ENCODE results near the gene EBF4. TPM values are rescaled to one million over a fixed set of nuclear protein-coding genes. Genes with fewer than 3 reads are reported as not detected.

The EBF4 gene
- total RNA-seq, 1 experiment from 2014 or later, result 2.7 TPM

DNA sequence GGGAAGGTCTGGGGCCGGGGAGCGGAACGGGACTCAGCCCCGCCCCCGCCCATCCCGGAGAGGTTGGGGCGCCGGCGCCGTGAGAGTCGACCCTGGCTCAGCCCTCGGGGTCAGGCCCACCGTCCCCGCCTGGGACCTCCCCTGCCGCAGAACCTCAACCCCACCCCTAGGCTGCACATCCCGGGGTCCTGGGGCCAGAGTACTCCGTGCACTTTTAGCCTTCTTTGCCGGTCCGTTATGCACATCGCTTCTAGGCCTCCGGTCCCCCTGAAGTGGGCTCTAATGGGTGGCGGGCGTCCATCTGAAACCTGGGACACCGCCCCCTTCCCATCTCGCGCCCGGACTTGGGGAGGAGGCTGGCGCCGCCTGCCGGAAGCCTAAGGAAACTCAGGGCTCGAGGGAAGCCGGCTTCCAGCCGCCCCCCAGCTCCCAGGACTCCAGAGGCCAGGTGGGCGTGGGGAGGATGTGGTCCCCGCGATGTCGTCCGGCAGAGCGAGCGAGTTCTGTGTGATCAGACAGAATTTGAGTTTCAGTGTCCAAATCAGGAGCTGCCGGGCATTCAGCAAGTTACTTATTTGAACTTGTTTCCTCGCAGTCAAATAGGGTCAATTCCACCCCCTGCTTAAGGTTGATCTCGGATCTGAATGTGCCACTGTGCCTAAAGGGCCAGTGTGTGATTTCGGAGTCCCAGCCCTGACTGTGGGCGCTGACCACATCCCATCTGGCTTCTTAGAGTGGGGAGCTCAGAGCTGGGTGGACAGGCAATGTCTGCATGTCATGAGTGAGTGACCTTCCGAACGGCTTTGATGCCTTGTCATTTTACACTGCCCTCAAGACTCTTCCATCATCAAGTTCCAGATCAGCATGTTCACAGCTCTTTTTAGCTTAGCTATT is 60.2 kb downstream of the EBF4 start (continued):
- TF ChIP-seq, protein P1, sequence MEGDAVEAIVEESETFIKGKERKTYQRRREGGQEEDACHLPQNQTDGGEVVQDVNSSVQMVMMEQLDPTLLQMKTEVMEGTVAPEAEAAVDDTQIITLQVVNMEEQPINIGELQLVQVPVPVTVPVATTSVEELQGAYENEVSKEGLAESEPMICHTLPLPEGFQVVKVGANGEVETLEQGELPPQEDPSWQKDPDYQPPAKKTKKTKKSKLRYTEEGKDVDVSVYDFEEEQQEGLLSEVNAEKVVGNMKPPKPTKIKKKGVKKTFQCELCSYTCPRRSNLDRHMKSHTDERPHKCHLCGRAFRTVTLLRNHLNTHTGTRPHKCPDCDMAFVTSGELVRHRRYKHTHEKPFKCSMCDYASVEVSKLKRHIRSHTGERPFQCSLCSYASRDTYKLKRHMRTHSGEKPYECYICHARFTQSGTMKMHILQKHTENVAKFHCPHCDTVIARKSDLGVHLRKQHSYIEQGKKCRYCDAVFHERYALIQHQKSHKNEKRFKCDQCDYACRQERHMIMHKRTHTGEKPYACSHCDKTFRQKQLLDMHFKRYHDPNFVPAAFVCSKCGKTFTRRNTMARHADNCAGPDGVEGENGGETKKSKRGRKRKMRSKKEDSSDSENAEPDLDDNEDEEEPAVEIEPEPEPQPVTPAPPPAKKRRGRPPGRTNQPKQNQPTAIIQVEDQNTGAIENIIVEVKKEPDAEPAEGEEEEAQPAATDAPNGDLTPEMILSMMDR (IDR thresholded peaks at IDR 0.05), result peak; percentile 80
- TF ChIP-seq, protein P2, sequence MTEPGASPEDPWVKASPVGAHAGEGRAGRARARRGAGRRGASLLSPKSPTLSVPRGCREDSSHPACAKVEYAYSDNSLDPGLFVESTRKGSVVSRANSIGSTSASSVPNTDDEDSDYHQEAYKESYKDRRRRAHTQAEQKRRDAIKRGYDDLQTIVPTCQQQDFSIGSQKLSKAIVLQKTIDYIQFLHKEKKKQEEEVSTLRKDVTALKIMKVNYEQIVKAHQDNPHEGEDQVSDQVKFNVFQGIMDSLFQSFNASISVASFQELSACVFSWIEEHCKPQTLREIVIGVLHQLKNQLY (CRISPR knock-in tag; IDR thresholded peaks at IDR 0.05), result no peak
- no peak for TF ChIP-seq ATF1 (CRISPR knock-in tag; IDR thresholded peaks at IDR 0.05)
- no peak for TF ChIP-seq TCF7 (CRISPR knock-in tag; IDR thresholded peaks at IDR 0.05; ENCODE audit: low read depth)
- TF ChIP-seq JUN (CRISPR knock-in tag; IDR thresholded peaks at IDR 0.05), result no peak
- TF ChIP-seq NFYB (CRISPR knock-in tag; conservative IDR thresholded peaks at IDR 0.05; ENCODE audit: low read depth), result no peak
- TF ChIP-seq, protein P3, sequence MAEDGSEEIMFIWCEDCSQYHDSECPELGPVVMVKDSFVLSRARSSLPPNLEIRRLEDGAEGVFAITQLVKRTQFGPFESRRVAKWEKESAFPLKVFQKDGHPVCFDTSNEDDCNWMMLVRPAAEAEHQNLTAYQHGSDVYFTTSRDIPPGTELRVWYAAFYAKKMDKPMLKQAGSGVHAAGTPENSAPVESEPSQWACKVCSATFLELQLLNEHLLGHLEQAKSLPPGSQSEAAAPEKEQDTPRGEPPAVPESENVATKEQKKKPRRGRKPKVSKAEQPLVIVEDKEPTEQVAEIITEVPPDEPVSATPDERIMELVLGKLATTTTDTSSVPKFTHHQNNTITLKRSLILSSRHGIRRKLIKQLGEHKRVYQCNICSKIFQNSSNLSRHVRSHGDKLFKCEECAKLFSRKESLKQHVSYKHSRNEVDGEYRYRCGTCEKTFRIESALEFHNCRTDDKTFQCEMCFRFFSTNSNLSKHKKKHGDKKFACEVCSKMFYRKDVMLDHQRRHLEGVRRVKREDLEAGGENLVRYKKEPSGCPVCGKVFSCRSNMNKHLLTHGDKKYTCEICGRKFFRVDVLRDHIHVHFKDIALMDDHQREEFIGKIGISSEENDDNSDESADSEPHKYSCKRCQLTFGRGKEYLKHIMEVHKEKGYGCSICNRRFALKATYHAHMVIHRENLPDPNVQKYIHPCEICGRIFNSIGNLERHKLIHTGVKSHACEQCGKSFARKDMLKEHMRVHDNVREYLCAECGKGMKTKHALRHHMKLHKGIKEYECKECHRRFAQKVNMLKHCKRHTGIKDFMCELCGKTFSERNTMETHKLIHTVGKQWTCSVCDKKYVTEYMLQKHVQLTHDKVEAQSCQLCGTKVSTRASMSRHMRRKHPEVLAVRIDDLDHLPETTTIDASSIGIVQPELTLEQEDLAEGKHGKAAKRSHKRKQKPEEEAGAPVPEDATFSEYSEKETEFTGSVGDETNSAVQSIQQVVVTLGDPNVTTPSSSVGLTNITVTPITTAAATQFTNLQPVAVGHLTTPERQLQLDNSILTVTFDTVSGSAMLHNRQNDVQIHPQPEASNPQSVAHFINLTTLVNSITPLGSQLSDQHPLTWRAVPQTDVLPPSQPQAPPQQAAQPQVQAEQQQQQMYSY (CRISPR knock-in tag; IDR thresholded peaks at IDR 0.05), result no peak
- no peak for TF ChIP-seq TEAD4 (CRISPR knock-in tag; IDR thresholded peaks at IDR 0.05)
- peak; percentile 47; the same call in 1 of the 2 replicates for TF ChIP-seq MYBL2 (CRISPR knock-in tag; IDR thresholded peaks at IDR 0.05)
- peak; percentile 49; the same call in 1 of the 2 replicates for TF ChIP-seq SP1 (CRISPR knock-in tag; conservative IDR thresholded peaks at IDR 0.05)
- TF ChIP-seq TEAD1 (CRISPR knock-in tag; IDR thresholded peaks at IDR 0.05), result no peak

DNA sequence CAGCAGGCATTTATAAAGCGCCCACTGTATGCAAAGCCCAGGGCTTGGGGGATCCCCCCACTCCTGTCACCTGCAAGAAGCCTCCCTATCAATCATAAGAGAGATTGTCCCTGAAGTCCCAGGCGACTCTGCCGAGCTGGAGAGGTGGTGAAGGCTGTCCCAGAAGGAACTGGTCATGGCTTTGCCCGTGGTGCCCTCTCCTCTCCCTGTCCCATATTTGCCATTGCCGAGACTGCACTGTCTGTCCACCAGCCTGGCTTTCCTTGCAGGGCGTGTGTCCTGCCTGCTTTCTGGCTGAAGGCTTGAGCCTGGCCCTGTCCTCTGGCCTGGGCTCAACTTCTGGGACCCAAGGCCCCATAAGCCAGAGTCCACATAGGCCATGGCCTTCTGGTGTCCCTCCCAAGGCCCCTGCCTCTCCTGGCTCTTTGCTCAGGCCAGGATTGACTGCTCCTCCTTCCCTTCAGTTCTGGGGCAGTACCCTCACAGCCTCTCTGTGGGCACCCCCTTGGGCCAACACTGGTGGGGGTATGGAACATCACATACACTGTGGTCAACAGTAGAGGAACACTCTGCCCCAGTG is 61.0 kb downstream of the EBF4 start:
- no peak for ATAC-seq
- H3K27me3 Mint-ChIP-seq (ENCODE audit: low read depth), result peaks cover 66% of the 10 kb centered on the region

More for the DNA sequence above, 61.0 kb downstream of the EBF4 start:
- peaks cover 30% of the 10 kb centered on the region for H3K4me1 Mint-ChIP-seq
- TF ChIP-seq, protein P4, sequence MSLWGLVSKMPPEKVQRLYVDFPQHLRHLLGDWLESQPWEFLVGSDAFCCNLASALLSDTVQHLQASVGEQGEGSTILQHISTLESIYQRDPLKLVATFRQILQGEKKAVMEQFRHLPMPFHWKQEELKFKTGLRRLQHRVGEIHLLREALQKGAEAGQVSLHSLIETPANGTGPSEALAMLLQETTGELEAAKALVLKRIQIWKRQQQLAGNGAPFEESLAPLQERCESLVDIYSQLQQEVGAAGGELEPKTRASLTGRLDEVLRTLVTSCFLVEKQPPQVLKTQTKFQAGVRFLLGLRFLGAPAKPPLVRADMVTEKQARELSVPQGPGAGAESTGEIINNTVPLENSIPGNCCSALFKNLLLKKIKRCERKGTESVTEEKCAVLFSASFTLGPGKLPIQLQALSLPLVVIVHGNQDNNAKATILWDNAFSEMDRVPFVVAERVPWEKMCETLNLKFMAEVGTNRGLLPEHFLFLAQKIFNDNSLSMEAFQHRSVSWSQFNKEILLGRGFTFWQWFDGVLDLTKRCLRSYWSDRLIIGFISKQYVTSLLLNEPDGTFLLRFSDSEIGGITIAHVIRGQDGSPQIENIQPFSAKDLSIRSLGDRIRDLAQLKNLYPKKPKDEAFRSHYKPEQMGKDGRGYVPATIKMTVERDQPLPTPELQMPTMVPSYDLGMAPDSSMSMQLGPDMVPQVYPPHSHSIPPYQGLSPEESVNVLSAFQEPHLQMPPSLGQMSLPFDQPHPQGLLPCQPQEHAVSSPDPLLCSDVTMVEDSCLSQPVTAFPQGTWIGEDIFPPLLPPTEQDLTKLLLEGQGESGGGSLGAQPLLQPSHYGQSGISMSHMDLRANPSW (CRISPR knock-in tag; conservative IDR thresholded peaks at IDR 0.05; ENCODE audit: low read depth), result no peak
- TF ChIP-seq RORB (CRISPR knock-in tag; IDR thresholded peaks at IDR 0.05), result no peak
- TF ChIP-seq, protein P5, sequence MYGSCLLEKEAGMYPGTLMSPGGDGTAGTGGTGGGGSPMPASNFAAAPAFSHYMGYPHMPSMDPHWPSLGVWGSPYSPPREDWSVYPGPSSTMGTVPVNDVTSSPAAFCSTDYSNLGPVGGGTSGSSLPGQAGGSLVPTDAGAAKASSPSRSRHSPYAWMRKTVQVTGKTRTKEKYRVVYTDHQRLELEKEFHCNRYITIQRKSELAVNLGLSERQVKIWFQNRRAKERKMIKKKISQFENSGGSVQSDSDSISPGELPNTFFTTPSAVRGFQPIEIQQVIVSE (CRISPR knock-in tag; IDR thresholded peaks at IDR 0.05; ENCODE audit: borderline replicate concordance), result no peak
- TF ChIP-seq NR3C1 (CRISPR knock-in tag; conservative IDR thresholded peaks at IDR 0.05; ENCODE audit: low read depth), result no peak
- CTCF ChIA-PET, result interaction anchor here (0.6 to 7.3 kb wide), 32 partner anchors 9 to 108 kb away, joined by 3 to 120 read pairs (median 5); partner anchors contain the start of genes CPXM1 and EBF4
- no peaks in the 10 kb centered on the region for H3K36me3 Mint-ChIP-seq
- H3K27ac Mint-ChIP-seq, result no peak overlapping the region
- H3K9me3 Mint-ChIP-seq, result no peaks in the 10 kb centered on the region
- POLR2A ChIA-PET, result interaction anchor here (0.6 to 1.0 kb wide), 2 partner anchors 53 to 362 kb away, joined by 3 to 4 read pairs; no protein-coding TSS in a partner anchor
- DNase-seq (ENCODE audit: low spot score), result no peak
- peak overlapping the region; percentile 77; the same call in 1 of the 2 replicates for H3K4me3 Mint-ChIP-seq
